Activated CD8-positive, alpha-beta T cell treated with anti-CD3 and anti-CD28 coated beads, Interleukin-2, amount 10 ng/mL, durations not matched to agents 7 days and 5 days (primary cell): ENCODE measurements around the gene CCDC85C. TPM values are rescaled to one million over a fixed set of nuclear protein-coding genes. Genes with fewer than 3 reads are reported as not detected.

Source experiments
- ATAC-seq: fragments of 150-1000 bp; cut with Tn5 transposase; one replicate; pipeline ENCODE4 v1.10.0; 2021; ENCODE audit warnings: moderate library complexity
- CTCF ChIA-PET: fragments of 350-600 bp; sonication (Branson Sonifier 250); formaldehyde crosslinking; loops from one replicate; lab custom pipeline; 2021; ENCODE audit warnings: antibody characterized with exemption; lab: Charles Lee
- POLR2A ChIA-PET: fragments of 350-600 bp; sonication (Branson Sonifier 250); formaldehyde crosslinking; loops from one replicate; lab custom pipeline; 2021; ENCODE audit warnings: antibody characterized with exemption; lab: Charles Lee
- DNase-seq: peaks from one replicate; pipeline ENCODE4 v3.0.0-alpha.2; 2020
- H3K27ac Mint-ChIP-seq: one replicate; pipeline ENCODE4 v1.8.0; 2021; ENCODE audit warnings: mild to moderate bottlenecking, mixed read lengths
- H3K27me3 Mint-ChIP-seq: one replicate; pipeline ENCODE4 v1.8.0; 2021; ENCODE audit warnings: low read depth, mixed read lengths
- H3K36me3 Mint-ChIP-seq: one replicate; pipeline ENCODE4 v1.8.0; 2021; ENCODE audit warnings: low read depth, mixed read lengths
- H3K4me1 Mint-ChIP-seq: one replicate; pipeline ENCODE4 v1.8.0; 2021; ENCODE audit warnings: low read depth, mixed read lengths
- H3K4me3 Mint-ChIP-seq: one replicate; pipeline ENCODE4 v1.8.0; 2021; ENCODE audit warnings: mild to moderate bottlenecking, mixed read lengths
- H3K9me3 Mint-ChIP-seq: one replicate; pipeline ENCODE4 v1.8.0; 2022; ENCODE audit warnings: mixed read lengths; ENCODE audit not compliant: insufficient read depth
- total RNA-seq, 2 experiments: library from RNA; stranded (reverse); gene quantifications; one replicate each; pipeline ENCODE4 v1.2.3, GENCODE V29; 2021

The CCDC85C gene
- total RNA-seq, 2 experiments from 2014 or later = 7.5 to 8.9 TPM

DNA sequence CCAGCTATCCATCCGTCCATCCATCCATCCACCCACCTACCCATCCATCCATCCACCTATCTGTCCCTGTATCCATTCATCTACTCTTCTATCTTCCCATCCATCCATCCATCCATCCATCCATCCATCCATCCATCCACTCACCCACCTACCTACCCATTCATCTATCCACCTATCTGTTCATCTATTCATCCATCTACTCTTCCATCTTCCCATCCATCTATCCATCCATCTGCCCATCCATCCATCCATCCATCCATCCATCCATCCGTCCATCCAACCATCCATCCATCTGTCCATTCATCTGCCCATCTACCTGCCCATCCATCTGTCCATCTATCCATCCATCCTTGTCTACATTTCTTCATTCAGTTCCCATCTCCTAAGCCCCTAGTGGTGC lies 23.1 kb upstream of the CCDC85C start:
- Mint-ChIP-seq H3K36me3 (no peaks in the 10 kb centered on the region), H3K27ac (no peak overlapping the region), H3K4me1 (peaks cover 1% of the 10 kb centered on the region), H3K4me3 (no peak overlapping the region), H3K9me3 (no peaks in the 10 kb centered on the region), H3K27me3 (peaks cover 3% of the 10 kb centered on the region)
- DNase-seq (no peak), ATAC-seq (no peak)
- ChIA-PET POLR2A (no interaction called here), CTCF (interaction anchor here (1.0 to 1.5 kb wide), 3 partner anchors 9 to 109 kb away, joined by 3 to 4 read pairs (median 3); no protein-coding TSS in a partner anchor)

GRCh38 chr14:99626041-99626648 lies 22.1 kb upstream of the CCDC85C start:
- CTCF ChIA-PET = interaction anchor here (1.0 to 1.5 kb wide), 2 partner anchors 8 to 101 kb away, joined by 3 to 4 read pairs; no protein-coding TSS in a partner anchor
- Mint-ChIP-seq H3K4me1 (peaks cover 1% of the 10 kb centered on the region), H3K9me3 (no peaks in the 10 kb centered on the region), H3K27ac (no peak overlapping the region), H3K27me3 (peaks cover 3% of the 10 kb centered on the region), H3K36me3 (no peaks in the 10 kb centered on the region), H3K4me3 (no peak overlapping the region)
- no peak for DNase-seq
- POLR2A ChIA-PET = no interaction called here
- no peak for ATAC-seq

- no peaks in the 10 kb centered on the region for H3K36me3 Mint-ChIP-seq
- H3K27me3 Mint-ChIP-seq = peaks cover 3% of the 10 kb centered on the region
- ATAC-seq = no peak
- H3K4me3 Mint-ChIP-seq = no peak overlapping the region
- DNase-seq = no peak
- H3K9me3 Mint-ChIP-seq = no peaks in the 10 kb centered on the region
- POLR2A ChIA-PET = no interaction called here
- no peak overlapping the region for H3K27ac Mint-ChIP-seq
- peaks cover 1% of the 10 kb centered on the region for H3K4me1 Mint-ChIP-seq
- CTCF ChIA-PET = no interaction called here
Observed at GRCh38 chr14:99625476-99625875, 21.5 kb upstream of the CCDC85C start.

- Mint-ChIP-seq H3K27ac (no peak overlapping the region), H3K4me1 (peaks cover 2% of the 10 kb centered on the region), H3K4me3 (no peak overlapping the region), H3K9me3 (no peaks in the 10 kb centered on the region), H3K36me3 (no peaks in the 10 kb centered on the region), H3K27me3 (peaks cover 3% of the 10 kb centered on the region)
- no peak for DNase-seq
- ChIA-PET POLR2A (no interaction called here), CTCF (no interaction called here)
- ATAC-seq = no peak
Observed at GRCh38 chr14:99624971-99625370, 21.0 kb upstream of the CCDC85C start.

- DNase-seq = no peak
- ChIA-PET POLR2A (no interaction called here), CTCF (no interaction called here)
- H3K9me3 Mint-ChIP-seq = no peaks in the 10 kb centered on the region
- H3K27ac Mint-ChIP-seq = no peak overlapping the region
- peaks cover 3% of the 10 kb centered on the region for H3K4me1 Mint-ChIP-seq
- H3K4me3 Mint-ChIP-seq = no peak overlapping the region
- no peak for ATAC-seq
- peaks cover 3% of the 10 kb centered on the region for H3K27me3 Mint-ChIP-seq
- no peaks in the 10 kb centered on the region for H3K36me3 Mint-ChIP-seq
Observed at GRCh38 chr14:99624024-99624423, 20.0 kb upstream of the CCDC85C start.

DNA sequence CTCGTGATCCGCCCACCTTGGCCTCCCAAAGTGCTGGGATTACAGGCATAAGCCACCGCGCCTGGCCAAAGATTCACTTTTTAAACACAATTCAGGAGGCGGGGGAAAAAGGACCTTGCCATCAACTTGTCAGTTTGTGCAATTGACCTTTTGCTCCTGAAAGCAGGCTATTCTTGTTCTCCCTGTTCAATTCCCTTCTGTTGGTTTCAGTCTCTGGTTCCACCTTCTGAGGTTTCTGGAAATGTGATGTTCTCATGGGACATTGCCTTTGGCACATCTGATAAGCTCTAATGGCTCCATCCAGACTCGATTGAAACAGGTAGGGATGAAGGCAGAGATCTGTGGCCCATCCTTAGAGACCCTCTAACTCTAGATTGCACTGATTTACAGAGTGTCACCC lies 17.9 kb upstream of the CCDC85C start:
- ATAC-seq (no peak), DNase-seq (no peak)
- no peaks in the 10 kb centered on the region for H3K36me3 Mint-ChIP-seq
- no peak overlapping the region for H3K27ac Mint-ChIP-seq
- ChIA-PET CTCF (interaction anchor here (0.7 kb wide), 1 partner anchor 228 kb away, joined by 3 read pairs; no protein-coding TSS in a partner anchor), POLR2A (no interaction called here)
- H3K9me3 Mint-ChIP-seq = no peaks in the 10 kb centered on the region
- H3K4me1 Mint-ChIP-seq = peaks cover 2% of the 10 kb centered on the region
- peaks cover 7% of the 10 kb centered on the region for H3K27me3 Mint-ChIP-seq
- H3K4me3 Mint-ChIP-seq = no peak overlapping the region

- H3K4me3 Mint-ChIP-seq = no peak overlapping the region
- ATAC-seq (no peak), DNase-seq (no peak)
- H3K27ac Mint-ChIP-seq = no peak overlapping the region
- H3K4me1 Mint-ChIP-seq = peaks cover 2% of the 10 kb centered on the region
- ChIA-PET POLR2A (no interaction called here), CTCF (interaction anchor here (1.3 kb wide), 1 partner anchor 15 kb away, joined by 4 read pairs; no protein-coding TSS in a partner anchor)
- no peaks in the 10 kb centered on the region for H3K9me3 Mint-ChIP-seq
- no peaks in the 10 kb centered on the region for H3K36me3 Mint-ChIP-seq
- peaks cover 19% of the 10 kb centered on the region for H3K27me3 Mint-ChIP-seq
Observed at GRCh38 chr14:99619835-99620834, 16.1 kb upstream of the CCDC85C start.

GRCh38 chr14:99616832-99617800 lies 13.1 kb upstream of the CCDC85C start:
- no peak for ATAC-seq
- Mint-ChIP-seq H3K27me3 (peaks cover 19% of the 10 kb centered on the region), H3K36me3 (no peaks in the 10 kb centered on the region), H3K4me1 (peaks cover 2% of the 10 kb centered on the region), H3K9me3 (no peaks in the 10 kb centered on the region), H3K27ac (no peak overlapping the region), H3K4me3 (no peak overlapping the region)
- ChIA-PET POLR2A (no interaction called here), CTCF (interaction anchor here (1.1 to 1.4 kb wide), 4 partner anchors 8 to 11 kb away, joined by 3 to 5 read pairs (median 5); no protein-coding TSS in a partner anchor)
- DNase-seq = no peak

GRCh38 chr14:99615497-99616157 lies 11.6 kb upstream of the CCDC85C start:
- Mint-ChIP-seq H3K4me1 (peaks cover 2% of the 10 kb centered on the region), H3K27ac (no peak overlapping the region), H3K9me3 (no peaks in the 10 kb centered on the region), H3K4me3 (no peak overlapping the region), H3K36me3 (no peaks in the 10 kb centered on the region), H3K27me3 (peaks cover 19% of the 10 kb centered on the region)
- CTCF ChIA-PET = interaction anchor here (0.8 kb wide), 1 partner anchor 14 kb away, joined by 3 read pairs; no protein-coding TSS in a partner anchor
- ATAC-seq = no peak
- POLR2A ChIA-PET = no interaction called here
- DNase-seq = no peak

DNA sequence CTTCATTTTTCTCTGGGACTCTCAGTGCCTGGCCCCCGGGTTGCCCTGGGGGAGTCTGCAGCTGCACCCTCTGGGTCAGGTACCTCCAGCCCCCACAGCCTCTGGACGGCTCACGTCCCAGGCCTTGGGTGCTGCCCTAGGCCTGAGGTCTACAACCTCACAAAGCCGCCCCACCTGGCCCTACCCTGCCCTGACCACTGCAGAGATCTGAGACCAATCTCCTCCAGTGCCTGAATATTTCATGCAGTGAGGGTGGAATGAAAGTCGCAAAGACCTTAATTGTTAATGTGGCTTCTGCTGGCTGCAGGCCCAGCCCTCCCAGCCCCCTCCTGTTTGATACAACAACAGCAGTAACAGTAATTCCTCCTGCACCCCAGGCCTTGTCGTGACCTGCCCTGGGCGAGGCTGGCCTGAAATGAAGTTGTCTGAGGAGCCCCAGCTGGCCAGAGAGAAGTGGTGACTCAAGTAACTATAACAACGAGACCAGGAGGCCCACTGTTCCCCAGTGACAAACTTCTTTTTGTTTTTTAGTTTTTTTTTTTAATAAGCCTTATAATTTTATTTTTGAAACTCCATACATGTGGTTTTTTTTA lies 8.8 kb upstream of the CCDC85C start:
- DNase-seq (no peak), ATAC-seq (no peak)
- Mint-ChIP-seq H3K4me1 (no peaks in the 10 kb centered on the region), H3K27ac (no peak overlapping the region), H3K4me3 (no peak overlapping the region), H3K36me3 (no peaks in the 10 kb centered on the region), H3K27me3 (peaks cover 19% of the 10 kb centered on the region), H3K9me3 (no peaks in the 10 kb centered on the region)
- ChIA-PET POLR2A (no interaction called here), CTCF (no interaction called here)
